Measurements from ENCODE around the gene ERF.

The ERF gene

GRCh38 chr19:42252365-42253244 is 2.3 kb downstream of the ERF start:
- DNase-seq, result no peak

- no peak for DNase-seq
Observed at GRCh38 chr19:42251572-42252358, 3.2 kb downstream of the ERF start.

GRCh38 chr19:42250666-42251531 is 4.0 kb downstream of the ERF start:
- DNase-seq, result no peak

- DNase-seq, result no peak
Observed at GRCh38 chr19:42250183-42250665, 4.7 kb downstream of the ERF start.

GRCh38 chr19:42249769-42250168 is 5.2 kb downstream of the ERF start:
- no peak for DNase-seq

GRCh38 chr19:42249149-42249750 is 5.7 kb downstream of the ERF start:
- DNase-seq, result no peak

- DNase-seq, result no peak
Observed at GRCh38 chr19:42248270-42249148, 6.4 kb downstream of the ERF start.

GRCh38 chr19:42247640-42248199 is 7.2 kb downstream of the ERF start:
- no peak for DNase-seq

- DNase-seq, result no peak
Observed at GRCh38 chr19:42246922-42247639, 7.8 kb downstream of the ERF start.

GRCh38 chr19:42246143-42246921 is 8.6 kb downstream of the ERF start:
- DNase-seq, result no peak

- no peak for DNase-seq
Observed at GRCh38 chr19:42245231-42245630, 9.7 kb downstream of the ERF start.

- peak; percentile 87 for DNase-seq
Observed at GRCh38 chr19:42244347-42245220, 10.3 kb downstream of the ERF start.

- DNase-seq, result peak; percentile 95
Observed at GRCh38 chr19:42242512-42243409, 12.2 kb downstream of the ERF start, which contains the start of gene GSK3A. GSK3A (minus strand) TSS chr19:42242602; CDS start chr19:42242465, 137 bp downstream.

GRCh38 chr19:42242069-42242511 is 12.8 kb downstream of the ERF start:
- no peak for DNase-seq

- DNase-seq, result no peak
Observed at GRCh38 chr19:42241279-42241678, 13.6 kb downstream of the ERF start.

- DNase-seq, result no peak
Observed at GRCh38 chr19:42239544-42240220, 15.2 kb downstream of the ERF start.

GRCh38 chr19:42235181-42235580 is 19.7 kb downstream of the ERF start:
- no peak for DNase-seq

All from activated CD4-positive, alpha-beta T cell treated with anti-CD3 and anti-CD28 coated beads, Interleukin-2, amount 50 U/mL, for 1 hour (primary cell).